Jurkat, Clone E6-1 (cell line): ENCODE results near the gene ANGEL1.

ENCODE experiments used
- DNase-seq: peaks from one replicate; pipeline ENCODE4 v3.0.0-alpha.2; 2011; ENCODE audit warnings: low read depth, low spot score
- H3K4me3 ChIP-seq: 2 replicates; pipeline ENCODE4 v1.5.1; 2011; ENCODE audit warnings: mild to moderate bottlenecking, low read length, control low read depth, moderate library complexity

ANGEL1 gene

DNA sequence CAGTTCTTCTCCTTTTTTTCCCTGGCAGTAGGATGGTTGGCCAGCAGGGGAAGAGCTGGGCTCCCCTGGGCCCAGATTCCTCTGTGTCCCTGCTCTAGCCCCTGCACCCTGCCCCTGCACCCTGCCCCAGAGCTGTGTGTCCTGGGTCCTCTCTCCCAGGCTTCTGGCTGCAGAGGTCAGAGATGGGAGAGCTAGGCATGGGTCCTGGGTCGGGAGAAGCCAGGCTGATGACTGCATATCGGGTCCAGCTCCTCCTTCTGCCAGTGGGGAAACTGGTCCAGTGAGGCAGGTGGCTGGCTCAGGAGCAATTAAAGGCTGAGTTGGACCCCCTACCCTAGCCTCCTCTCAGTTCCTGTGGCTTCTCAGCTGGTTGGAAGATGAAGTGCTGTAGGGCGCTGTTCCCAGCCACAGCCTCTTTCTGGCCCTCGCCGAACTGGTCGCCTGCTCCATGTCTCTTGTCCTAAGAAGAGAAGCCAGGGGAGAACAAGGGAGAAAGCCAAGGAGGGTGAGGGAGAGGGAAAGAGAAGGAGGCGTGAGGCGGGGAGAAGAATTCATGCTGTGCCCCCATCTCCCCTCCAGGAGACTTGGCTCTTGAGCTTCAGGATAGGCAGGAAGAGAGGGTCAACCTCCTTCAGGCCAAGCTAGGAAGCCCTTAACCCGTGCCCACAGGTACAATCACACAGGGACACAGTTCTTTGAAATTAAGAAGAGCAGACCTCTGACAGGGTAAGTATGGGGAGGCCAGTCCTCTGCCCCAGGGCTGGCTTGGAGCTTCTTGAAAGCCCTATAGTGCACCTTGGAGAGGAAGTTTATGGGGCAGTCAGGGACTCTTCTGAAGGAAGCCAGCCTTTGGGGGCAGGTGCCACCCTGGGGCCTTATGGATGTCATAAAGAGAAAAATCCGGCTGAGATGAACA is 41.9 kb downstream of the ANGEL1 start:
- no peak for DNase-seq
- H3K4me3 ChIP-seq, result no peak overlapping the region

DNA sequence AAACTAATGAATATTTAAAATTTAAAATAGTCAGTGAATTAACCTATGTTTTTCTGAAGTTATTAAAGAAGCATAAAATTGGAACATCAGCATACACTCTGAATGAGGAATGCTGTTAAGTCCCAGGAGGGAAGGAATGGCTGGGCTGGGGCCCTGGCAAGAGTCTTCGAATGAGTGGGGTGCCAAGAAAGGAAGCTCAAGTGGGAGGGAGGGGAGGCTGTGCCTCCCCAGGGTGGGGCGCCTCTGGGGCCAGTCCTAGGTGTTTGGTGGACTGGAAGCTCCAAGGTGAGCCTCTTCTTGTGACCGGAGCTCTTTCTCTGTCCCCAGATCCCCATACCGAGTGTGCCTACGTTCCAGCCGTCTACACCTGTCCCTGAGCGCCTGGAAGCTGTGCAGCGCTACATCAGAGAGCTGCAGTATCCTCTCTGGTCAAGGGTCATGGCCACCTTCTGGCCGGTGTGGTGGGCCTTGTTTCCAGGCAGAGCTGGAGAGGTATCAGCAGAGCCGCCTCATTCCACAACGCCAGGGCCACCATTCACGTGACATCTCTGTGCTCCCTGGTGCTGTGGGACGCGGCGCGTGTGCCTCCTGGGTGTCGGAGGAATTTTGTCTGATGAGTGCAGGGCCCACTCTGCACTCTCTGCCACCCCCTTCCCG is 42.9 kb downstream of the ANGEL1 start:
- no peak overlapping the region for H3K4me3 ChIP-seq
- DNase-seq, result no peak

DNA sequence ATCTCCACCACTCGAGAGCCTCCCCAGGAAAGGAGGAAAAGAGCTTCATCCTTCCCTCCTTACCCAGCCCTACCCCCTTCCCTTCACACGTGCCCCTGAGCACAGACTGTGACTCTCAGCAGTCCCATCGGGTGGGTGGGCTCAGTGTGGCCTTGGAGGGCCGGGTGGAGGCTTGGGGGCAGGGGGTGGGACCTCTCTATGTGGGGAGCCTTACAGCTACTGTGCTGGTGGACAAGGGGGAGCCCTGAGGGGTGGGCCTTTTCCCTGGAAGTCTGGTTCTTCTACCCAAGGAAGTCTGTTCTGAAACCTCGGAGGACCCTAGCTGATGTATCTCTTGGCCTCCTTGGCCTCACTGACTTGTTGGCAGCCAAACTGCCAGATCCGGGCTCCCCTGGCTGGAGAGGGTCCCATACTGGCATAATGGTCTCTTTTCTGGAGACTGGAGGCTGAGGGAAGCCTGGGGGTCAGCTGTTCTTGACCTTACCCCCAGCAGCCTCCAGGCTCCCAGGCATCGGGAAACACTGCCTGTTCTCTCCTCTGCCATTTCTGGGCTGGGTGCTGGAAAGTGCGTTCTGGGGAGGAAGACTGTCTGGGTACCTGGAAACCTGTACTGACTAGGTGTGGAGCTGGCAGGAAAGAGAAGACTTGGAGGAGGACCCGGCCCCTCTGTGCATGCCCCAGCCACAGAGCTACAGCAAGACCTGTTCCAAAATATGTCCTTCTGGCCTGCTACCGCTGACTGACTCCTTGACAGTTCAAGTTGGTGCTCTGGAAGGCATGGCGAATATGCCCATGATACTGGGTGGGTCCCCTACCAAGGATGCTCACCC is 43.8 kb downstream of the ANGEL1 start:
- no peak for DNase-seq
- H3K4me3 ChIP-seq, result peak overlapping the region; percentile 21

DNA sequence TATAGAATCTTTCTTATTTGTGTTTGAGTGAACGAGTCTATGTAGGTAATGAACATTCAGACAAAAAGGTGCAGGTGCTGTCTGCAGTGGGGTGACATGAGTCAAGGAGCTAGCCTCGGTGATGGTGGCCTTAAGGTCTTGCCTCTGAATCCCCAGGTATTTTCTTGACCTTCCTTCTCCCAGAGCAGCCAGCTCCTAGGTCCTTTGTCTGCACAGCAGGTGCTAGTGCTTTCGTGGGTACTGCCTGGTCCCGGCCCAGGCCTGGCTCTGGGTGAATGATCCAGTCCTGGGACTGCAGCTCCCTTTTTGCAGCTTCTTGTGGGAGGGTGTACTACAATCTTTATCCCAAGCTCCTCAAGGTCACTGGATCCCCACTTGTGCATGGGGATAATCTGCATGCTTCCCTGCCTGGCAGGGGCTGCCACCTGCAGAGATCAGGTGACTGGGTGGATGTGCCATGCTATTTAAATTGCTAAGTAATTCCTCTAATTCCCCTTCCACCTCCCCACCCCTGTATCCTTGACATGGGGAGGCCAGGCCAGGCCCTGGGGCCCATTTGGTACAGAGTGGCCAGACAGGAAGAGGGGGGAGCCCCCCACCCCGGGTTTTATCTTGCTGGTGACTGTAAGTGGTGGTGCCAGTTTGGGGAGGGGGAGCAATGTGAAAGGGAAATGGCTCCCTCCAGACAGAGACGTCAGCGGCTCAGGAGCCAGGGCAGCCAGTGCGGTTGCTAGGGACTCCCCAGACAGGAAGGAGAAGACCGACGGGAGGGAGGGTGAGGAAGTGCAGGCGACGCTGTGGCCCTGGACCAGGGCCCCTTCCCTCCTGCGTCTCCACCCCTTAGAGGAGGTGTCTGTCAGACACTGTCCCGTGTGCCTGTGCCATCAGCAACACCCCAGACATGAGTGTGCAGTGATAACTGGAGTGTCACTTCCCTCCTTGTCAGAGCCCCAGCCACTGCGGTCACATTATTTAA is 44.7 kb downstream of the ANGEL1 start:
- DNase-seq, result peak; percentile 59

DNA sequence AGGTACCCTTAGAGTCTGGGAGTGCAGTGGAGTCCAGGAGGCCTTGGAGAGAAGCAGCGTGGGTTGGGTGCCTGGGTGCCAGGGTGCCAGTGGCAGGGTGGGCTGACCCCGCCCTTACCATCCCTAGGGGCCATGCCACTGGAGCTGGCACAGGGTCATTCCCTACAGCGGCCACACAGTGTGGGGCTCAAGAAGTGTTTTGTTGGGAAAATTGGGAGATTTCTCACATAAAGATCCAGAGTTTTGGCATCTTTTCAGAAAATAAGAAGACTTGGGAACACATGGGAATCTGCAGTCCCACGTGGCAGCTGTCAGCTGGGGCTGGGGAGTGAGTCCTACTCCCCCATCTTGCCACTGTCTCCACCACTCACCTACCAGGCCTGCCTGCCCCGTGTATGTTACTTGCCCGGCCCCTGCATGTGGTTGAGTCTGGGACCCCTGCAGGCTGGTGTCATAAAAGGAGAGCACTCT is 47.2 kb downstream of the ANGEL1 start:
- DNase-seq, result no peak

More for the DNA sequence above, 44.7 kb downstream of the ANGEL1 start:
- peak overlapping the region; percentile 21 for H3K4me3 ChIP-seq

DNA sequence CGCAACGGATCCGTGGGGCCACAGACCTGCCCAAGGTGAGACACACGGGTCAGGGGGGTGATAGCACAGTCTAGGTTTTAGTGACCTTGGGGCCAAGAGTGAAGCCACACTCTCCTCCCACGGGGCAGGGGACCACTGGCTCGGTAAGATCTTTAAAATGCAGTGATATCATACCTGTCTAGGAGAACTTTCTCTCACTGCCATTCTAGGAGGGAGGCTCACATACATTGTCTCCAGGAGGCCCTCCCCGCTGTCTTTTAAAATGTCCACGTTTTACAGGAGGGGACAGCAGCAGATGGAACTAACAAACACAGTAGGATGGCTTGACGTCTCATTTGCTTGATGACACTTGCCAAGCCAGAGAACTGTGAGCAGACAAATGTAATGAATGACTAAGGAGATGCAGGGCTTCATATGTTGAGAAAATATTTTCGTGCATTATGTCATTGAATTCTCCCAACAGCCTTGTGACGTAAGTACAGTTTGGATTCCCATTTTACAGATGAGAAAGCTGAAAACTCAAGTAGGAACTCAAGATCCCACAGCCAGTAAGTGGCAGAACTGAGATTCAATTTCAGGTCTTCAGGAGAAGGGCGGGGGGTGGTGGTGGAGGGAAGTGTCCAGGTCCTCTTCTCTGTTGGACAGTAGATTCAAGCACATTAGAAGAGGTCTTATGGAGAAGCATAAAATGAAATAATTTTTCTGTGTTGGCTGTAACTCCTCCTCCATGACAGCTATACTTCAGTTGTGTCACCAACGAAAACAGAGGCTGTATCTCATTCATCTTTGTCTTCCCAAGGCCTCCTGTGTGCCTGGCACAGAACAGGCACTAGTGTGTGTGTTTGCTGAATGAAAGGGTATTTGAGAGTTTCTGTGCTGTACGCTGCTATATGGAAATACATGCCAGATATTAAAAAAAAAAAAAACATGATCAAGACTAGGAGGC is 49.3 kb downstream of the ANGEL1 start:
- H3K4me3 ChIP-seq, result no peak overlapping the region
- DNase-seq, result no peak

More for the DNA sequence above, 47.2 kb downstream of the ANGEL1 start:
- H3K4me3 ChIP-seq, result no peak overlapping the region

DNA sequence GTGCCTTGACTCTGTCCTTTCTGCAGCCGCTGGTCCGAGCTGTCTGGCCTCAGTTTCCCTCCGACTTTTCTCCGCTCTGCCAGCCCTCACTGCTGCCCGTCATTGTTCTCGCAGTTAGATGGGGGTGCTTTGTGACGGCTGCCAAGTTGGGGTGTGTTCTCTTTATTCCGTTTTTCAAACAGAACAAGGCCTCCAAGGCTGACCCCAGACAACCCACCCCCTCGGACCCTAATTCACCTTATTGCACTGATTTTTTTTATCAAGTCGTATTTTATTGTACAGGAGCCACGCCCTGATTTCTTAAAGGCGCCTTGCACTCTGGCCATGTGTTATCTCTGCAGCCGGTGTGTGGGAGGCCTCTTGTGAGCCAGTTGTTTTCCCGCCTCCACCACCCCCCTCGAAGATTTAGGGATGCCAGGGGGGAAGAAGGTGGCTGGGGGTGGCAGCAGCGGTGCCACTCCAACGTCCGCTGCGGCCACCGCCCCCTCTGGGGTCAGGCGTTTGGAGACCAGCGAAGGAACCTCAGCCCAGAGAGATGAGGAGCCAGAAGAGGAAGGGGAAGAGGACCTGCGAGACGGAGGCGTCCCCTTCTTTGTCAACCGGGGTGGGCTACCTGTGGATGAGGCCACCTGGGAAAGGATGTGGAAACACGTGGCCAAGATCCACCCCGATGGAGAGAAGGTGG is 50.1 kb downstream of the ANGEL1 start:
- DNase-seq, result no peak
- no peak overlapping the region for H3K4me3 ChIP-seq

DNA sequence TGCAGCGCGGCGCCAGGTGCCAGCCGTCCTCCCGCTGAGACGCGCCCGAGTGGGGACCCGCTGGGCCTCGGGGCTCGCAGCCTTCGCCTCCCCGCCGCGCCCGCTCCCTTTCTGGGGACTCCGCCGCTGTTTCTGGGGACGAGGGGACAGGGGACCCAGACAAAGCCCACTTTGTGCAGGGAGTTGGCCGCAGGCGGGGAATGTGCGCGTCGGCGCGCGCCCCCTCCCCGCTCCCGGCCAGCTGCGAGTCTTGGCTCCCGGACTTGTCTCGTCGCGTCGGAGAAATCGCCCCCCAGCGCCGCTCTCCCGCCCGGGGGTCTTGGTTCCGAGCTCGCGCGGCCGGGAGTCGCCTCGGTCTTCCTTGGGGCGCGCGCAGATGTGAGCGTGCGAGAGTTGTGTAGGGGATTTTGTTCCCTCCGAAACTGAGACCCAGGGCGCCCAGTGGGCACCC is 50.7 kb downstream of the ANGEL1 start:
- DNase-seq, result no peak

DNA sequence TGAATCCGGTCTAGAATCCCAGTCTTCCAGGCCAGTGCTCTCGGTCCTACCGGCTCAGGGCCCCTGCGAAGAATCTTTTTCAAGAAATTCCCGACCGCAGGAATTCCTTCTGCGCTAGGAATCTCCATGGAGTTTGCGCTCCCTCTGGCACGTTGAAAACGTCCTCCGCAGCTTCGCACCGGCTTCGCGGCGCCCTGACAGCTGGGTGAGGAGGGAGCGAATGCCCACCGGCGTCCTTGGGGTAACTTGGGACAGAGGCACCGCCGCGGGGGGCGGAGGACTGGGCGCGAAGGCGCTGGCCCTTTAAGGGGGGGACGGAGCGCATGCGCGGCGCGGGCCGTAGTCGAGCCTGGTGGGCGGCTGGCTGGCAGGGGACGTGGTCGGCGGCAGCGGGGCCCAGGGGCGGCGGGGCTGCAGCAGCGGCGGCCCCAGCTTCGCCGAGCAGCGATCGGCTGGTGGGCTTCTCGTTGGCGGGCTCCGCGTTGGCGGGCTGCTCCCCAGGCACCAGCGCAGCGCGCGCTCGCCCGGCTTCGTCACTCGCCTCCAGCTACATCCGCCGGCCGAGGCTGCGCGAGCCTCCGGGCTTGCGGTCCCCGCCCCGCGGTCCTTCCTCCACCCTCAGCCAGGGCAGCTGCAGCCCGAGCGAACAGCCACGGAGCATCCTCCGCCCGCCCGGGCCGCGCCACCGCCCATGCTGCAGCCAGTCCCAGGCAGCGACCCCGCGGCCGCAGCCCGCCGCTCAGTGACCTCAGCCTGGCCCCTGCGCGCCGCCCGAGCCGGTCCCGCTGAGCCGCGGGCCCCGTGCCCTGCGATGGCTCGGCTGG is 51.3 kb downstream of the ANGEL1 start, which contains the start of gene VASH1:
VASH1 (plus strand) TSS at position 333 of the 824 bp plus-strand sequence. CDS start 1,354 bp downstream, outside the sequence.
- peak within 1 kb of the TSS; percentile 46 for H3K4me3 ChIP-seq
- peak; percentile 14 for DNase-seq

More for the DNA sequence above, 50.7 kb downstream of the ANGEL1 start:
- peak overlapping the region; percentile 46 for H3K4me3 ChIP-seq

DNA sequence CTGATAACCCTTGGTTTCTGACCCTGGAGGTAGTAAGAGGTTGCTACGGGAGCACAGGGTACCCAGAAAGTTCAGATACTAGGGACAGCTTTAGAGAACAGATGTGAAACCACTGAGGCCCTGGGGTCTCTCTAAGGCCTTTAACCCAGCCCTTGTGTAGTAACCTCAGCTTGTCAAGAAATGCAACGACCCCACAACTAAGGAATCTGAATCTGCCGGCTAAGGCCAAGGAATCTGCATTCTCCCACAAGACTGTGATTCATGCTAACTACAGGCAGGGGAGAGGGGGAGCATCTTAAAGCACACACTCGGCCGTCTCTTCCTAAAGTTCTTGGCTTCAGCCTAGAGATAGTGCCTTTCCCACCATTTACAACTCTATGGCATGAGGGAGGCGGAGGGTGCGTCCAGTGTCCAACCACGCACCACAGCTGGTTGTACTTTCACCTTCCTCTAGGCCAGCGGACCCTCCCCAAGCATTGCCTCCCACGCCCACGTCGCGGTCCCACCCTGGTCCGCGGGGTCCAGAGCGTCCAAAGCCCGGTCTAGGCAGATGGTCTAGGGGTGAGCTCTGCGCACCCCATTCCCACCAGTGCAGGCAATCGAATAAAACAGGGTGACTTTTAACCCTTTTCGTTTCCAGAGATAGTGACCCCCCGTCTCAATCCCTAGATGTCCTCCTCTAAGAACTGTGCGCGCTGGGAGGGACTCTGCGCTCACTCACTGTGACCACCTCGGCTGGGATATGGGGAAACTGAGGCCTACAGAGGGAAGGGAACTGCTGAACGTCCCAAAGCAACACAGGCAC is 52.1 kb downstream of the ANGEL1 start:
- H3K4me3 ChIP-seq, result no peak overlapping the region
- no peak for DNase-seq

DNA sequence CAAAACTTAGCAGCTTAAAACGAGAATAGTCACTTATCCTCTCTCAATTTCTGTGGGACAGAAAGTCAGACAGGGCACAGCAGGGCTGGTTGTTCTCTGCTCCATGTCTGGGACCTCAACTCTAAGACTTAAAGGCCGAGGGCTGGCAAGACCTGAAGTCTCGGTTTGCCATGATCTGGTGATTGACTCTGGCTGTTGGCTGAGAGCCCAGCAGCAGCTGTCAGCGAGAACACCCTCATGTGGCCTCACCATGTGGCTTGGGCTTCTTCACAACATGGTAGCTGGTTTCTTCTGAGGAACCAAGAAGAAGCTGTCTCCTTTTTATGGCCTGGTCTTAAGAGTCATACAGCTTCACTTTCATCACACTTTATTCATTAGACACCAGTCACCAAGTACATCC is 53.1 kb downstream of the ANGEL1 start:
- DNase-seq, result no peak
- H3K4me3 ChIP-seq, result no peak overlapping the region

DNA sequence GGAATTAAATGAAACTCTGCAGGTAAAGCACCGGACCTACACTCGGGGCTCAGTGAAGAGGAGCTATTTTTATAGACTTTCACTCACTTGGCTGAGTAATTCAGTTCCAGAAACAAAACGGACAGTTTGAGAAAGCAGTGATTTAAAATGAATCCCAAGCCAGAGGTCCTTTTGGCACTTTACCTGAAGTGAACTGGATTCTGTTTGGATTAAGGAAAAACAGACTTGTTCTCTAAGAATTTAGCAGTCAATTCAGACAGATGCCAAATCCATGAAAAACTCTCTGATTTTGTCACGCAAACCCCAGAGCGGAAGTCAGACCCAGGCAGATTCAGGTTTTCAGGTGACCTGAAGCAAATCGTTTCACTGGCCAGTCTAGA is 56.3 kb downstream of the ANGEL1 start:
- no peak for DNase-seq
- H3K4me3 ChIP-seq, result no peak overlapping the region

DNA sequence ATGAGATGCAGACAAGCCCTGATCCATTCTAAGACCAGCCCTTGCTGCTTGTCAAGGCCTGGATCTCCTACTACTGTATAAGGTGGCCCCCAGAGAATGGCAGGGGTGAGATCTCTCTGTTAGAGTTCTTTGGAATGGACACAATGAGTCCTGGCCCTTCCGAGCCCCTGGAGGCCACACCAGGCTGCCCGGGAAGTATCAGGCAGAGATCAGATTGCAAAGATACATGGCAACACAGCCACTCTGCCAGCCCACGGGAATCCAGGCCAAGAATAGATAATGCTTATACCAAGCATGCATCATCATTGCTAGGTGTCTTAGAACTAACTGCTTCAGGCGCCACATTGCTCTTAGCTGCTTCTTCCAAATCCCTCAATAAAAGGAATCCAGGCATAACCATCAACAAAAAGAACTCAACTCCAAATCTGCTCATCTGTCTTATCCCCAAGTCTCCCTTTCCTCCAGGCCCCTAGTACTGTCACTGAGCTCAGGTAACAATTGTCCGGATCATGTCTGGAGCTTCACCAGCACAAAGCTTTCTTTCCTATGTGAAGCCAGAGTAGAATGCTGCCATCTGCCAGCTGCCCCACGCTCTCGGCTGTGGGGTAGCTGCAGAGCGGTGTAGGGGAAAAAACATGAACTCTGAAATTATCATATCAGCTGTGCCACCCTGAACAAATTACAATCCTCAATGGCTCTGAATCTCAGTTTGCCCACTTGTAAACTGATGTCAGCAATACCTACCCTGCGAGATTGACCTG is 56.9 kb downstream of the ANGEL1 start:
- no peak overlapping the region for H3K4me3 ChIP-seq
- DNase-seq, result no peak

DNA sequence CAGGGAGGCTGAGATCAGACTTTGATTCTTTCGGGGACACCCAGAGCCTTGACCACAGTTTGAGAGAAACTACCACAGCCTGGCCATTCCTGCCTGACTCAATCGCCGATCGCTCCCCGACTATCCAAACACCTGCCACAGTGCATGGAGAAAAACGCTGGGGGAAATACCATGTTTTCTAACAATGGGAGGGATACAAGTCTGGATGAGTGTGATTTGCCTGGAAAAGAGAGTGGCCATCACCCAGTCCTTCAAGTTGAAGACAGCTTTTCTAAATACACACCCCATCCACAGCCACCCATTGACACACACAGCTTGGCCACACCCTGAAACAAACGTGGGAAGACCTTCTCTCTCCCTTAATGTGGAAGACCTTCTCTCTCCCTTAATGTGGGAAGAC is 58.1 kb downstream of the ANGEL1 start:
- DNase-seq, result no peak
- H3K4me3 ChIP-seq, result no peak overlapping the region
